NCI-H2227 (cell line): ENCODE results near the gene PNPLA6.

ENCODE experiments used
- DNase-seq: peaks from one replicate; lab custom pipeline; 2025; ENCODE audit not compliant: unreplicated experiment; lab: John Stamatoyannopoulos, UW

The PNPLA6 gene

GRCh38 chr19:7595466-7596133 is 60.1 kb downstream of the PNPLA6 start, which contains the start of gene CAMSAP3:
Gene CAMSAP3, plus strand, starts transcription at chr19:7595863. Its CDS starts 140 bp downstream, at chr19:7596003.
- DNase-seq, result peak; percentile 86

- DNase-seq, result no peak
Observed at GRCh38 chr19:7596211-7596937, 60.9 kb downstream of the PNPLA6 start.

GRCh38 chr19:7597689-7598088 is 62.2 kb downstream of the PNPLA6 start:
- DNase-seq, result no peak

GRCh38 chr19:7598180-7598579 is 62.7 kb downstream of the PNPLA6 start:
- no peak for DNase-seq

GRCh38 chr19:7600721-7601120 is 65.2 kb downstream of the PNPLA6 start:
- no peak for DNase-seq

GRCh38 chr19:7602240-7602934 is 66.9 kb downstream of the PNPLA6 start:
- DNase-seq, result no peak

- no peak for DNase-seq
Observed at GRCh38 chr19:7602935-7603497, 67.5 kb downstream of the PNPLA6 start.

GRCh38 chr19:7603919-7604318 is 68.4 kb downstream of the PNPLA6 start:
- no peak for DNase-seq

GRCh38 chr19:7605490-7606222 is 70.1 kb downstream of the PNPLA6 start:
- peak; percentile 17 for DNase-seq

- no peak for DNase-seq
Observed at GRCh38 chr19:7606289-7606688, 70.8 kb downstream of the PNPLA6 start.

- no peak for DNase-seq
Observed at GRCh38 chr19:7607212-7607873, 71.8 kb downstream of the PNPLA6 start.

GRCh38 chr19:7607874-7608560 is 72.5 kb downstream of the PNPLA6 start:
- no peak for DNase-seq

- no peak for DNase-seq
Observed at GRCh38 chr19:7610491-7611240, 75.1 kb downstream of the PNPLA6 start.
